ENCODE measurements around the gene STK17B. TPM values are rescaled to one million over a fixed set of nuclear protein-coding genes. Genes with fewer than 3 reads are reported as not detected.

STK17B gene
- total and polyA plus RNA-seq, 12 donors: 2.0 to 20.4 (median 3.7) TPM

GRCh38 chr2:196165016-196165415 is 6.4 kb downstream of the STK17B start:
- DNase-seq (no peak), ATAC-seq (no peak)
- Histone ChIP-seq H3K4me3 (peak overlapping the region in 1 of 10 donors; percentile 76), H3K27ac (peak overlapping the region in 1 of 10 donors; percentile 82), H3K27me3 (no peaks in the 10 kb centered on the region), H3K9me3 (no peaks in the 10 kb centered on the region), H3K4me1 (peaks cover 0 to 85% (median 28%) of the 10 kb centered on the region in 9 donors), H3K36me3 (peaks cover 0 to 26% (median 6%) of the 10 kb centered on the region in 9 donors)
- intact Hi-C loops (cut with DNase I): no loop called here
- WGBS, 2 donors: 72 to 81% methylated on average over 4 of the region's 4 CpGs
- no peak for TF ChIP-seq CTCF (IDR thresholded peaks at IDR 0.05)

GRCh38 chr2:196163285-196163684 is 8.1 kb downstream of the STK17B start:
- Histone ChIP-seq H3K4me1 (peaks cover 0 to 91% (median 16%) of the 10 kb centered on the region in 9 donors), H3K27ac (peak overlapping the region in 1 of 10 donors; percentile 82), H3K9me3 (no peaks in the 10 kb centered on the region), H3K27me3 (no peaks in the 10 kb centered on the region), H3K4me3 (peak overlapping the region in 1 of 10 donors; percentile 12), H3K36me3 (peaks cover 0 to 36% (median 6%) of the 10 kb centered on the region in 9 donors)
- ATAC-seq (no peak), DNase-seq (no peak)
- WGBS, 2 donors: 64 to 66% methylated on average over 4 of the region's 4 CpGs
- TF ChIP-seq CTCF (IDR thresholded peaks at IDR 0.05): no peak
- intact Hi-C loops (cut with DNase I): no loop called here

- ATAC-seq: peak in 1 of 8 donors; percentile 15
- 95 to 99% methylated on average over 6 of the region's 6 CpGs for WGBS, 2 donors
- Histone ChIP-seq H3K27ac (peak overlapping the region in 1 of 10 donors; percentile 82), H3K4me3 (peak overlapping the region in 1 of 10 donors; percentile 8), H3K9me3 (no peaks in the 10 kb centered on the region), H3K4me1 (peaks cover 0 to 91% (median 10%) of the 10 kb centered on the region in 9 donors), H3K27me3 (no peaks in the 10 kb centered on the region), H3K36me3 (peaks cover 0 to 42% (median 6%) of the 10 kb centered on the region in 9 donors)
- intact Hi-C loops (cut with DNase I): no loop called here
- no peak for DNase-seq
- TF ChIP-seq CTCF (IDR thresholded peaks at IDR 0.05): no peak
Measured at GRCh38 chr2:196162586-196163175, 8.7 kb downstream of the STK17B start.

DNA sequence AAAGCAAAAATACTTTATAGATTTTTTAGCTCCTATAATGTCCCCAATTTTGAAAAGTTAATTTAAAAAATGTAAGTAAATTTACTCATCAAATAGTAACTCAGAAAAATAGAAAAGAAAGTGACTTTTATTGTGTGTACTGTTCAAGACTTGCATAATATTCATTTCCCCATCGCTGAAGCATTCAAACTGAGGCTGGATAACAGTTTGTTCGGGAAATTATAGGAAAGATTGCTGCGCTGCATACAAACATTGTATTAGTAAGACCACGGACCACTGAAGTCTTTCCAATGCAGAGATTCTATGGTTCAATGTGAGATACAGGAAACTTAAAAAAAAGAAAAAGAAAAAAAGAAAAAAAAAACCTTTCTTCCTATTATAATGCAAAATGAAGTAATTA is 10.4 kb downstream of the STK17B start:
- no peak for DNase-seq
- intact Hi-C loops (cut with DNase I): no loop called here
- TF ChIP-seq CTCF (IDR thresholded peaks at IDR 0.05): no peak
- no peak for ATAC-seq
- H3K36me3 ChIP-seq: peaks cover 0 to 59% (median 6%) of the 10 kb centered on the region in 9 donors
- WGBS, 2 donors: 87 to 91% methylated on average over 4 of the region's 4 CpGs
- H3K27me3 ChIP-seq: no peaks in the 10 kb centered on the region
- peak overlapping the region in 1 of 10 donors; percentile 27 for H3K4me3 ChIP-seq
- peak overlapping the region in 3 of 10 donors; percentile 31 to 82 (median 37) for H3K27ac ChIP-seq
- H3K9me3 ChIP-seq: no peaks in the 10 kb centered on the region
- peaks cover 0 to 81% (median 0%) of the 10 kb centered on the region in 9 donors for H3K4me1 ChIP-seq
